HuH-7.5 (cell line): ENCODE results near the gene PRR18.

ENCODE experiments used
- DNase-seq: peaks from one replicate; pipeline ENCODE4 v3.0.0; 2011; ENCODE audit warnings: low spot score

The PRR18 gene

GRCh38 chr6:166333172-166333995 is 25.2 kb upstream of the PRR18 start:
- DNase-seq, result no peak

- no peak for DNase-seq
Measured at GRCh38 chr6:166331503-166332415, 23.6 kb upstream of the PRR18 start.

GRCh38 chr6:166330612-166331011 is 22.4 kb upstream of the PRR18 start:
- no peak for DNase-seq

- no peak for DNase-seq
Measured at GRCh38 chr6:166325383-166326042, 17.3 kb upstream of the PRR18 start.

GRCh38 chr6:166323395-166323794 is 15.2 kb upstream of the PRR18 start:
- DNase-seq, result no peak

- no peak for DNase-seq
Measured at GRCh38 chr6:166318649-166319600, 10.7 kb upstream of the PRR18 start.

- DNase-seq, result no peak
Measured at GRCh38 chr6:166318227-166318626, 10.0 kb upstream of the PRR18 start.

GRCh38 chr6:166317261-166318212 is 9.3 kb upstream of the PRR18 start:
- DNase-seq, result no peak

- no peak for DNase-seq
Measured at GRCh38 chr6:166315436-166315835, 7.2 kb upstream of the PRR18 start.

GRCh38 chr6:166314454-166314853 is 6.3 kb upstream of the PRR18 start:
- no peak for DNase-seq

- peak; percentile 66 for DNase-seq
Measured at GRCh38 chr6:166313255-166314070, 5.3 kb upstream of the PRR18 start.

- no peak for DNase-seq
Measured at GRCh38 chr6:166312832-166313231, 4.6 kb upstream of the PRR18 start.

- DNase-seq, result no peak
Measured at GRCh38 chr6:166310634-166311033, 2.4 kb upstream of the PRR18 start.

GRCh38 chr6:166309977-166310376 is 1.8 kb upstream of the PRR18 start:
- no peak for DNase-seq

- no peak for DNase-seq
Measured at GRCh38 chr6:166308769-166309589, 787 bp upstream of the PRR18 start.

GRCh38 chr6:166307082-166308032 is 835 bp downstream of the PRR18 start:
- peak; percentile 50 for DNase-seq

- peak; percentile 53 for DNase-seq
Measured at GRCh38 chr6:166306378-166307081, 1.7 kb downstream of the PRR18 start.
